Mammary epithelial cell (primary cell): ENCODE results near the gene AMOT.

Source experiments
- EZH2 ChIP-seq: IDR thresholded peaks from 2 replicates; pipeline ENCODE4 v1.6.1; 2012; ENCODE audit warnings: low read length, inconsistent platforms, borderline replicate concordance
- TF ChIP-seq, protein P1 (sequence below), 2 donors: IDR thresholded peaks in 1 of 2; conservative IDR thresholded peaks in 1 of 2; 2 replicates each; pipeline ENCODE4 v1.5.1; 2011 to 2012; ENCODE audit warnings: inconsistent platforms in 2 of 2, low read length in 2 of 2, mild to moderate bottlenecking in 2 of 2, control low read depth in 1 of 2, low read depth in 1 of 2; ENCODE audit not compliant: insufficient read depth in 1 of 2; ENCODE audit errors: extremely low read depth in 1 of 2

GRCh38 chrX:112789931-112790330, 50.7 kb downstream of the AMOT start:
- TF ChIP-seq, protein P1, sequence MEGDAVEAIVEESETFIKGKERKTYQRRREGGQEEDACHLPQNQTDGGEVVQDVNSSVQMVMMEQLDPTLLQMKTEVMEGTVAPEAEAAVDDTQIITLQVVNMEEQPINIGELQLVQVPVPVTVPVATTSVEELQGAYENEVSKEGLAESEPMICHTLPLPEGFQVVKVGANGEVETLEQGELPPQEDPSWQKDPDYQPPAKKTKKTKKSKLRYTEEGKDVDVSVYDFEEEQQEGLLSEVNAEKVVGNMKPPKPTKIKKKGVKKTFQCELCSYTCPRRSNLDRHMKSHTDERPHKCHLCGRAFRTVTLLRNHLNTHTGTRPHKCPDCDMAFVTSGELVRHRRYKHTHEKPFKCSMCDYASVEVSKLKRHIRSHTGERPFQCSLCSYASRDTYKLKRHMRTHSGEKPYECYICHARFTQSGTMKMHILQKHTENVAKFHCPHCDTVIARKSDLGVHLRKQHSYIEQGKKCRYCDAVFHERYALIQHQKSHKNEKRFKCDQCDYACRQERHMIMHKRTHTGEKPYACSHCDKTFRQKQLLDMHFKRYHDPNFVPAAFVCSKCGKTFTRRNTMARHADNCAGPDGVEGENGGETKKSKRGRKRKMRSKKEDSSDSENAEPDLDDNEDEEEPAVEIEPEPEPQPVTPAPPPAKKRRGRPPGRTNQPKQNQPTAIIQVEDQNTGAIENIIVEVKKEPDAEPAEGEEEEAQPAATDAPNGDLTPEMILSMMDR (conservative IDR thresholded peaks at IDR 0.05 in 1 of 2, IDR thresholded peaks at IDR 0.05 in 1 of 2; ENCODE audit: extremely low read depth in 1 of 2, insufficient read depth in 1 of 2, low read depth in 1 of 2, low read length in 2 of 2) = no peak
- TF ChIP-seq EZH2 = no peak
